Choroid plexus epithelial cell (primary cell): ENCODE measurements around the gene YIF1B.
"Not testable (repeated sequence)": the region's sequence is repeated elsewhere in the genome, so short reads cannot be mapped to it uniquely, and the experiment has no call there.

ENCODE experiments used
- DNase-seq: peaks from one replicate; pipeline ENCODE4 v3.0.0-alpha.2; 2010; ENCODE audit warnings: low read depth
- H3K4me3 ChIP-seq: 2 replicates; pipeline ENCODE4 v1.5.1; 2011; ENCODE audit warnings: low read depth, mild to moderate bottlenecking, control low read depth, low read length, moderate library complexity
- CTCF ChIP-seq: conservative IDR thresholded peaks from 2 replicates; pipeline ENCODE4 v1.5.1; 2011; ENCODE audit warnings: low read depth, mild to moderate bottlenecking, control low read depth, inconsistent platforms, low read length, moderate library complexity

YIF1B gene

GRCh38 chr19:38315657-38316476, at the start of gene YIF1B:
Gene YIF1B (minus strand): TSS chr19:38315947. CDS start chr19:38315917, 30 bp downstream.
- no peak for TF ChIP-seq CTCF
- H3K4me3 ChIP-seq, result peak within 1 kb of the TSS; percentile 75
- peak; percentile 98 for DNase-seq

- not testable (repeated sequence) for DNase-seq, H3K4me3 ChIP-seq
Measured at GRCh38 chr19:38362946-38363688, 47.4 kb upstream of the YIF1B start.

DNA sequence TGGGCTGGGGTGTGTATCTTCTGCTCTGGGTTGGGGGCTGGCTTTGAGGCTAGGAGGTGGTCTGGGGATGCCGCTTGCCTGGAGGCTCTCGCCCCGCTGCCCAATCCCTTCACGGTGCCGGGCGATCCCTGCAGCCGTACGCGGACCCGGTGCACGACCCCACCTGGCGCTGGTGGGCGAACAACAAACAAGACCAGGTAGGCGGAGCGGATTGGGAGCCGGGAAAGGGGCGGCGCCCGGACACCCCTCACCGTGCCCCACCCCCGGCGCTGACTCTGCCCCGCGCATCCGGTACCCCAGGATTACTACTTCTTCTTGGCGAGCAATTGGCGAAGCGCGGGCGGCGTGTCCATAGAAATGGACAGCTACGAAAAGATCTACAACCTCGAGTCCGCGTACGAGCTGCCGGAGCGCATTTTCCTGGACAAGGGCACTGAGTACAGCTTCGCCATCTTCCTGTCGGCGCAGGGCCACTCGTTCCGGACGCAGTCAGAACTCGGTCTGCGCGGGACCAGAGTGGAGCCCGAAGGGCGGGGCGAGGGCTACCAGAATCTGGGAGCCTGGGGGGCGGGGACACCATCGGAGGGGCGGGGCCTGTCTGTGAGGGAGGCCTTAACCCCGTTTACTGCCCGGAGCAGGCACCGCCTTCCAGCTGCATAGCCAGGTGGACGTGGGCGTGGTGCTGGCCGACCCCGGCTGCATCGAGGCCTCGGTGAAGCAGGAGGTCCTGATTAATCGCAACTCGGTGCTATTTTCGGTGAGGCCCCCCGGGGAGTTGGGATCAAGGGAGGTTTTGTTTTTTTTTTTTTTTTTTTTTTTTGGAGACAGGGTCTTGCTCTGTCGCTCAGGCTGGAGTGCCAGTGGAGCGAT, 46.6 kb upstream of the YIF1B start:
- TF ChIP-seq CTCF, result no peak

DNA sequence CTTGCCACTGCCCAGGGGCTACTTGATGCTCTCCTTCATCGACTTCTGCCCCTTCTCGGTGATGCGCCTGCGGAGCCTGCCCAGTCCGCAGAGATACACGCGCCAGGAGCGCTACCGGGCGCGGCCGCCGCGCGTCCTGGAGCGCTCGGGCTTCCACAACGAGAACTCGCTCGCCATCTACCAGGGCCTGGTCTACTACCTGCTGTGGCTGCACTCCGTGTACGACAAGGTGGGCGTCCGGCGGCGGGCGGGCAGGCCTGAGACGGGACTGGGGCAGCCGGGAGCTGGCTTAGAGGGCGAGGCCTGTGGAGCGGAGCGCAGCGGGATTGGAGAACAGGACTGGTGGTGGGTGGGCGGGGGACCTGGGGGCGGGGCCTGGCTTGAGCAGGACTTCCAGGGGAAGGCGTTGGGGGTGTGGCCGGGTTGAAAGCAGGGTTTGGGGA, 45.9 kb upstream of the YIF1B start:
- DNase-seq, result peak; percentile 75

More for the DNA sequence above, 46.6 kb upstream of the YIF1B start:
- peak; percentile 57 for DNase-seq
- peak overlapping the region; percentile 62 for H3K4me3 ChIP-seq

DNA sequence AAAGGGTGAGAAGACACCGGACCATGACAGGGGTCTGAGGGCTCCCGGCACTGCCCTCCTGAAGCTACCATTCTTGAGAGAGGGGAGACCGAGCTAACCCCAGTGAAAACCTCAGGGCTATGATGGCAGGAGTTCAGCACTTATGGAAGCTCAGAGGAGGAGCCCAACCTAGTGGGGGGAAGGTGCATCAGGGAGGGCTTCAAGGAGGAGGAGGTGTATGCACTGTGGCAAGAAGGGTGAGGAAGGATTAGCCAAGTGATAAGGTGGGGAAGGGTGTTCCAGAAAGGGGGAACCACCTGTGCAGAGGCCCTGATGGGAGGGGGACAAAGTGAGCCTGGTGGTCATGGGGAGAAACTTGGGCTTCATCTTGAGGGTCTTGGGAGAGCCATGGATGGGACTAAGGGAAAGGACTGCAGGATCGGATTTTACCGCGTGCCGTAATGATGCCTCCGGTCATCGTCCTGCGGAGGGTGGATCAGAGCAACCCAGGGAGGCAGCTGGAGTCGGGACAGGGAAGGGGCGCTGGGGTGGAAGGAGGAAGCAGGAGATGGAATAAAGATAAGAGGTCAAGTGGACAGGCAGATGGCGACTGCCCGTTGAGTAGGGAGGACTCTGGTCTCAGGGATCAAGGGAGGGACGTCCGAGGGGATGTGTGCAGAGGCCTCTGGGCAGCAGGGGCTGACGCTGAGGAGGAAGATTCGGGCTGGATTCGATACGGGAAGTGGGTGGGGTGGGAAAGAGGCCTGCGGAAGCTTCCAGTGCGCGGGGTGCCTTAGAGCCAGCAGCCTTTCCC, 45.3 kb upstream of the YIF1B start:
- H3K4me3 ChIP-seq, result peak overlapping the region; percentile 62
- no peak for DNase-seq
- TF ChIP-seq CTCF, result no peak

More for the DNA sequence above, 45.9 kb upstream of the YIF1B start:
- peak; percentile 19 for TF ChIP-seq CTCF
- H3K4me3 ChIP-seq, result peak overlapping the region; percentile 62

- H3K4me3 ChIP-seq, result no peak overlapping the region
- TF ChIP-seq CTCF, result no peak
- no peak for DNase-seq
Measured at GRCh38 chr19:38360351-38360750, 44.6 kb upstream of the YIF1B start.
